CD14-positive monocyte (primary cell): ENCODE results near the gene MEX3C. TPM values are rescaled to one million over a fixed set of nuclear protein-coding genes. Genes with fewer than 3 reads are reported as not detected.

Source experiments
- DNase-seq, 3 donors: peaks; one replicate each; pipeline ENCODE4 v3.0.0-alpha.2; 2011 to 2022
- H2AFZ ChIP-seq: 2 replicates; pipeline ENCODE4 v1.6.0; 2012; ENCODE audit warnings: mild to moderate bottlenecking, low read depth, low read length, inconsistent platforms; ENCODE audit not compliant: insufficient read depth, poor library complexity, severe bottlenecking
- H3K27ac ChIP-seq, 2 donors: 1 replicate in 1 of 2; 2 replicates in 1 of 2; pipeline ENCODE4 v1.5.1; 2012 to 2013; ENCODE audit warnings: low read length in 2 of 2, control low read depth in 1 of 2, inconsistent platforms in 1 of 2, low read depth in 1 of 2, mild to moderate bottlenecking in 1 of 2
- H3K27me3 ChIP-seq, 2 donors: one replicate each; pipeline versions ENCODE4 v1.6.0 to v1.6.1; 2011 to 2013; ENCODE audit warnings: low read length in 2 of 2; ENCODE audit not compliant: control insufficient read depth in 2 of 2, insufficient read depth in 2 of 2
- H3K36me3 ChIP-seq, 2 donors: replicated peaks in 1 of 2; 1 replicate in 1 of 2; 2 replicates in 1 of 2; pipeline versions ENCODE4 v1.5.1 to v1.6.1; 2012 to 2013; ENCODE audit warnings: low read length in 2 of 2, control low read depth in 1 of 2, inconsistent platforms in 1 of 2, mild to moderate bottlenecking in 1 of 2; ENCODE audit not compliant: insufficient read depth in 2 of 2, control insufficient read depth in 1 of 2
- H3K4me1 ChIP-seq, 2 donors: 1 replicate in 1 of 2; 2 replicates in 1 of 2; pipeline versions ENCODE4 v1.5.1 to v1.6.1; 2012 to 2013; ENCODE audit warnings: low read length in 2 of 2, control low read depth in 1 of 2, inconsistent platforms in 1 of 2, mild to moderate bottlenecking in 1 of 2, moderate library complexity in 1 of 2; ENCODE audit not compliant: insufficient read depth in 2 of 2, control insufficient read depth in 1 of 2
- H3K4me2 ChIP-seq: replicated peaks from 2 replicates; pipeline ENCODE3; 2012; ENCODE audit warnings: low read length, moderate library complexity, mild to moderate bottlenecking; ENCODE audit not compliant: poor library complexity, severe bottlenecking; ENCODE audit errors: extremely low read depth
- H3K4me3 ChIP-seq, 3 experiments: fragments of 200-600 bp in 1 of 3; sonication (generic) in 1 of 3; replicated peaks in 1 of 3; 1 replicate in 2 of 3; 2 replicates in 1 of 3; pipeline ENCODE4 v1.5.1; 2011 to 2013; ENCODE audit warnings: low read length in 3 of 3, mild to moderate bottlenecking in 3 of 3, control low read depth in 2 of 3, low read depth in 2 of 3, inconsistent platforms in 1 of 3, moderate library complexity in 1 of 3
- H3K79me2 ChIP-seq: 2 replicates; pipeline ENCODE4 v1.6.0; 2012; ENCODE audit warnings: mild to moderate bottlenecking, control low read depth, inconsistent platforms, low read length, moderate library complexity; ENCODE audit not compliant: insufficient read depth
- H3K9ac ChIP-seq: 2 replicates; pipeline ENCODE4 v1.6.0; 2017; ENCODE audit warnings: low read length, mild to moderate bottlenecking; ENCODE audit not compliant: insufficient read depth, poor library complexity, severe bottlenecking
- H3K9me3 ChIP-seq, 2 donors: replicated peaks in 1 of 2; 1 replicate in 1 of 2; 2 replicates in 1 of 2; pipeline versions ENCODE4 v1.5.1 to v1.6.1; 2012 to 2013; ENCODE audit warnings: low read length in 2 of 2, control low read depth in 1 of 2; ENCODE audit not compliant: control insufficient read depth in 1 of 2, insufficient read depth in 1 of 2
- H4K20me1 ChIP-seq: 2 replicates; pipeline ENCODE4 v1.6.0; 2012; ENCODE audit warnings: mild to moderate bottlenecking, low read length, control low read depth, moderate library complexity; ENCODE audit not compliant: insufficient read depth
- H3K27ac Mint-ChIP-seq, 7 donors: one replicate each; pipeline ENCODE4 v1.8.0; 2020; ENCODE audit warnings: mild to moderate bottlenecking in 7 of 7, mixed read lengths in 7 of 7, moderate library complexity in 6 of 7, inconsistent platforms in 2 of 7
- H3K27me3 Mint-ChIP-seq, 3 donors: one replicate each; pipeline ENCODE4 v1.8.0; 2021 to 2022; ENCODE audit warnings: low read depth in 3 of 3, mild to moderate bottlenecking in 3 of 3, mixed read lengths in 3 of 3, moderate library complexity in 3 of 3, inconsistent platforms in 1 of 3
- H3K36me3 Mint-ChIP-seq, 2 donors: one replicate each; pipeline ENCODE4 v1.8.0; 2020; ENCODE audit warnings: mixed read lengths in 2 of 2, inconsistent platforms in 1 of 2, mild to moderate bottlenecking in 1 of 2
- H3K4me1 Mint-ChIP-seq: one replicate; pipeline ENCODE4 v1.8.0; 2020; ENCODE audit warnings: mild to moderate bottlenecking, mixed read lengths
- H3K4me3 Mint-ChIP-seq, 2 donors: one replicate each; pipeline ENCODE4 v1.8.0; 2020; ENCODE audit warnings: mild to moderate bottlenecking in 2 of 2, mixed read lengths in 2 of 2, moderate library complexity in 1 of 2
- H3K9me3 Mint-ChIP-seq, 7 donors: one replicate each; pipeline ENCODE4 v1.8.0; 2020 to 2022; ENCODE audit warnings: mixed read lengths in 7 of 7, mild to moderate bottlenecking in 6 of 7, moderate library complexity in 6 of 7, inconsistent platforms in 2 of 7
- WGBS: methylation state at CpG from one replicate; pipeline ENCODE4 v1.1.5; 2013; ENCODE audit warnings: missing lambda C conversion rate; ENCODE audit not compliant: insufficient coverage; 5-methylcytosine and 5-hydroxymethylcytosine counted together
- intact Hi-C, 2 donors: fragments of 100-400 bp; cut with micrococcal nuclease; formaldehyde crosslinking; loops; one replicate each; pipeline versions ENCODE4 v1.15.0 to v1.15.1; 2023
- polyA plus RNA-seq, 3 donors: library from polyadenylated mRNA; depleted of rRNA in 1 of 3; unstranded in 2 of 3; stranded (reverse) in 1 of 3; fragments of 300-500 nt in 2 of 3; fragments of >200 nt in 1 of 3; fragmentation: Illumina TruSeq in 2 of 3; gene quantifications; 1 replicate in 2 of 3; 2 replicates in 1 of 3; pipeline ENCODE4 v1.2.3, GENCODE V29; 2012 to 2021
- TF ChIP-seq, protein P1 (sequence below): fragments of 200-600 bp; IDR thresholded peaks from one replicate; pipeline ENCODE4 v1.8.0; 2022; ENCODE audit warnings: antibody characterized with exemption, mild to moderate bottlenecking

Gene MEX3C
- polyA plus RNA-seq, 3 donors: 2.3 to 41.3 (median 5.2) TPM

DNA sequence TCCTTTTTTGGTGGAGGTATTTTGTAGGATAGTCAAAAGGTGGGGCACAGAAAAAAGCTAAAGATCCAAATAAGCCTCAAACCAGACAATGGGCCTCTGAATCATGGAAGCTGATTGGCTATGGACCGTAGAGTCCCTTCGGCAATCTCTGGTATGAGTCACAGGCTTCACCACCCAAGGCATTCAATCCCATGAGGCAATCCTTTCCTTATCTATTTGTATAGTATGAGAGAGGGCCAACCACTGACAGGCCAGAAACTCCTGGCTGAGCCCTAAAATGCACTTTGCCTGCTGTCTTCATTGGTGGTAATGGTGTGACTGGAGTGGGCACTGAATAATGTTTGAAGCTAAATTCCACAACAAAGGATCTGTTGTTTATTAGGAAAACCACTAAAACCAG is 38.7 kb upstream of the MEX3C start:
- Histone ChIP-seq H3K27me3 (no peaks in the 10 kb centered on the region), H3K9ac (no peak overlapping the region), H3K36me3 (no peaks in the 10 kb centered on the region), H3K79me2 (no peaks in the 10 kb centered on the region), H2AFZ (no peak overlapping the region), H3K4me2 (no peak overlapping the region), H3K4me1 (no peaks in the 10 kb centered on the region), H3K27ac (no peak overlapping the region), H3K4me3 (no peak overlapping the region), H4K20me1 (no peaks in the 10 kb centered on the region), H3K9me3 (no peaks in the 10 kb centered on the region)
- Mint-ChIP-seq H3K27ac (no peak overlapping the region), H3K9me3 (no peaks in the 10 kb centered on the region), H3K27me3 (peaks cover 2 to 7% (median 5%) of the 10 kb centered on the region in 3 donors), H3K4me3 (no peak overlapping the region), H3K36me3 (no peaks in the 10 kb centered on the region), H3K4me1 (peaks cover 5% of the 10 kb centered on the region)
- TF ChIP-seq, protein P1, sequence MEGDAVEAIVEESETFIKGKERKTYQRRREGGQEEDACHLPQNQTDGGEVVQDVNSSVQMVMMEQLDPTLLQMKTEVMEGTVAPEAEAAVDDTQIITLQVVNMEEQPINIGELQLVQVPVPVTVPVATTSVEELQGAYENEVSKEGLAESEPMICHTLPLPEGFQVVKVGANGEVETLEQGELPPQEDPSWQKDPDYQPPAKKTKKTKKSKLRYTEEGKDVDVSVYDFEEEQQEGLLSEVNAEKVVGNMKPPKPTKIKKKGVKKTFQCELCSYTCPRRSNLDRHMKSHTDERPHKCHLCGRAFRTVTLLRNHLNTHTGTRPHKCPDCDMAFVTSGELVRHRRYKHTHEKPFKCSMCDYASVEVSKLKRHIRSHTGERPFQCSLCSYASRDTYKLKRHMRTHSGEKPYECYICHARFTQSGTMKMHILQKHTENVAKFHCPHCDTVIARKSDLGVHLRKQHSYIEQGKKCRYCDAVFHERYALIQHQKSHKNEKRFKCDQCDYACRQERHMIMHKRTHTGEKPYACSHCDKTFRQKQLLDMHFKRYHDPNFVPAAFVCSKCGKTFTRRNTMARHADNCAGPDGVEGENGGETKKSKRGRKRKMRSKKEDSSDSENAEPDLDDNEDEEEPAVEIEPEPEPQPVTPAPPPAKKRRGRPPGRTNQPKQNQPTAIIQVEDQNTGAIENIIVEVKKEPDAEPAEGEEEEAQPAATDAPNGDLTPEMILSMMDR: no peak
- intact Hi-C loops: no loop called here
- DNase-seq: peak in 2 of 3 donors; percentile 5 to 50
- no CpG with 5 or more reads among the region's 2 CpGs for WGBS

DNA sequence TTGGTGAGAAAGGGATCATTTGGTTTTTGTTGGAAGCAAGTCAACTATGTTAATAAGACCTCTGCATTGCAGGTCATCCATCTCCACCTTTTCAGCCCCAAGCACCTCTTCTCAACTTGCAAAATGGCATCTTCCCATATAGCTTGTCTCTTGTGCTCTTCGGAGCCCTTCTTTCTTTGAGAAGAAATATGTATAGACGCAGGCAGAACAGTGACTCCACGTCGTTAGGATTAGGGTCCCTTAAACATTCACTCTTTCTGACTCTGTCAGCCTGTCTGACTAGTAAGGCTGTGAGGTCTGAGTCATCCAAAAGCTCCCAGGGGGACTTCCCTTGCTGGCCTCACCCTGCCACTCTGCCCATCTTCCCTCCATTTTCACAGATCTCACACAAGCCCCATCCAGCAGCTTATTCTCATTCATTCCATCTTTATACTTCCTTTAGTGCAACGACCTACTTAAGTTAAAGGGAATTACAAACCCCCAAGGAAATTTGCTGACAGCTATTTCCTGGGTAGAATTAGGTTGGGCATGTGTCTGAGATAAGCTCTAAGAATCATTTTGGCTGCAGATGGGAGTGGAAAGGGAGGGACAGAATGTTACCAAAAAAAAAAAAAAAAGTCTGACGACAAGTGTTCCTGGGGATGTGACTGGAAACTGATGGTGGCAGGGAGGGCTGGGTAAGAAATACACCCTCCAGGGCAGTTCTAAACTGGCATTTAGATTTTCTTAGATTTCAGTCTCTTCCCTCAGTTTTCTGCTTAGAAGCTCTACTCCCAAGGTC is 37.7 kb upstream of the MEX3C start:
- Mint-ChIP-seq H3K27ac (peak overlapping the region in 1 of 7 donors; percentile 23), H3K27me3 (peaks cover 2 to 7% (median 3%) of the 10 kb centered on the region in 3 donors), H3K4me3 (no peak overlapping the region), H3K4me1 (peaks cover 5% of the 10 kb centered on the region), H3K9me3 (peaks cover 0 to 2% (median 0%) of the 10 kb centered on the region in 7 donors), H3K36me3 (no peaks in the 10 kb centered on the region)
- no peaks in the 10 kb centered on the region for H4K20me1 ChIP-seq
- H2AFZ ChIP-seq: no peak overlapping the region
- 100% methylated on average over 1 of the region's 6 CpGs for WGBS
- H3K36me3 ChIP-seq: no peaks in the 10 kb centered on the region
- H3K27me3 ChIP-seq: no peaks in the 10 kb centered on the region
- intact Hi-C loops: no loop called here
- H3K79me2 ChIP-seq: no peaks in the 10 kb centered on the region
- H3K9me3 ChIP-seq: no peaks in the 10 kb centered on the region
- H3K27ac ChIP-seq: no peak overlapping the region
- no peaks in the 10 kb centered on the region for H3K4me1 ChIP-seq
- DNase-seq: peak in 2 of 3 donors; percentile 6 to 62
- no peak overlapping the region for H3K4me2 ChIP-seq
- H3K9ac ChIP-seq: no peak overlapping the region
- no peak overlapping the region for H3K4me3 ChIP-seq
- TF ChIP-seq, protein P1: no peak
